ENCODE measurements around the gene ANO6. TPM values are rescaled to one million over a fixed set of nuclear protein-coding genes. Genes with fewer than 3 reads are reported as not detected.

The ANO6 gene
- total RNA-seq, 1 experiment from 2014 or later = 59.3 TPM

GRCh38 chr12:45329238-45329637 is 113.3 kb downstream of the ANO6 start:
- peaks cover 12% of the 10 kb centered on the region for H3K4me1 ChIP-seq (ENCODE audit: insufficient read depth, low read length, poor library complexity, severe bottlenecking)
- no peaks in the 10 kb centered on the region for H3K9me3 ChIP-seq (ENCODE audit: low read depth, low read length, poor library complexity, severe bottlenecking)
- BruUV-seq (replicated peaks) = no TSS peak
- intact Hi-C loops (cut with micrococcal nuclease; ENCODE audit: unreplicated experiment) = no loop called here
- H3K27ac ChIP-seq (ENCODE audit: low read depth, low read length, poor library complexity, severe bottlenecking) = no peak overlapping the region
- ChIA-PET POLR2A (ENCODE audit: low non-redundant PET) (no interaction called here), CTCF (no interaction called here)
- H3K36me3 ChIP-seq (ENCODE audit: insufficient read depth, low read length, poor library complexity, severe bottlenecking) = no peaks in the 10 kb centered on the region
- H3K27me3 ChIP-seq (replicated peaks; ENCODE audit: insufficient read depth, low read depth, low read length, poor library complexity) = no peaks in the 10 kb centered on the region
- H3K4me3 ChIP-seq (ENCODE audit: low read depth, low read length, poor library complexity, severe bottlenecking) = no peak overlapping the region
- no peak for DNase-seq (ENCODE audit: low spot score)
- TF ChIP-seq EZH2 (IDR thresholded peaks at IDR 0.05; ENCODE audit: borderline replicate concordance, low read depth, low read length, poor library complexity, severe bottlenecking) = no peak
- TF ChIP-seq, protein P1, sequence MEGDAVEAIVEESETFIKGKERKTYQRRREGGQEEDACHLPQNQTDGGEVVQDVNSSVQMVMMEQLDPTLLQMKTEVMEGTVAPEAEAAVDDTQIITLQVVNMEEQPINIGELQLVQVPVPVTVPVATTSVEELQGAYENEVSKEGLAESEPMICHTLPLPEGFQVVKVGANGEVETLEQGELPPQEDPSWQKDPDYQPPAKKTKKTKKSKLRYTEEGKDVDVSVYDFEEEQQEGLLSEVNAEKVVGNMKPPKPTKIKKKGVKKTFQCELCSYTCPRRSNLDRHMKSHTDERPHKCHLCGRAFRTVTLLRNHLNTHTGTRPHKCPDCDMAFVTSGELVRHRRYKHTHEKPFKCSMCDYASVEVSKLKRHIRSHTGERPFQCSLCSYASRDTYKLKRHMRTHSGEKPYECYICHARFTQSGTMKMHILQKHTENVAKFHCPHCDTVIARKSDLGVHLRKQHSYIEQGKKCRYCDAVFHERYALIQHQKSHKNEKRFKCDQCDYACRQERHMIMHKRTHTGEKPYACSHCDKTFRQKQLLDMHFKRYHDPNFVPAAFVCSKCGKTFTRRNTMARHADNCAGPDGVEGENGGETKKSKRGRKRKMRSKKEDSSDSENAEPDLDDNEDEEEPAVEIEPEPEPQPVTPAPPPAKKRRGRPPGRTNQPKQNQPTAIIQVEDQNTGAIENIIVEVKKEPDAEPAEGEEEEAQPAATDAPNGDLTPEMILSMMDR (conservative IDR thresholded peaks at IDR 0.05; ENCODE audit: low read depth, low read length) = no peak

- ChIA-PET CTCF (no interaction called here), POLR2A (ENCODE audit: low non-redundant PET) (no interaction called here)
- H3K36me3 ChIP-seq (ENCODE audit: insufficient read depth, low read length, poor library complexity, severe bottlenecking) = no peaks in the 10 kb centered on the region
- no peaks in the 10 kb centered on the region for H3K27me3 ChIP-seq (replicated peaks; ENCODE audit: insufficient read depth, low read depth, low read length, poor library complexity)
- no peak overlapping the region for H3K27ac ChIP-seq (ENCODE audit: low read depth, low read length, poor library complexity, severe bottlenecking)
- TF ChIP-seq EZH2 (IDR thresholded peaks at IDR 0.05; ENCODE audit: borderline replicate concordance, low read depth, low read length, poor library complexity, severe bottlenecking) = no peak
- TF ChIP-seq, protein P1 (conservative IDR thresholded peaks at IDR 0.05; ENCODE audit: low read depth, low read length) = no peak
- peaks cover 12% of the 10 kb centered on the region for H3K4me1 ChIP-seq (ENCODE audit: insufficient read depth, low read length, poor library complexity, severe bottlenecking)
- intact Hi-C loops (cut with micrococcal nuclease; ENCODE audit: unreplicated experiment) = no loop called here
- no peak overlapping the region for H3K4me3 ChIP-seq (ENCODE audit: low read depth, low read length, poor library complexity, severe bottlenecking)
- DNase-seq (ENCODE audit: low spot score) = no peak
- no TSS peak for BruUV-seq (replicated peaks)
- no peaks in the 10 kb centered on the region for H3K9me3 ChIP-seq (ENCODE audit: low read depth, low read length, poor library complexity, severe bottlenecking)
These were observed 113.8 kb downstream of the ANO6 start for GRCh38 chr12:45329702-45330101.

- intact Hi-C loops (cut with micrococcal nuclease; ENCODE audit: unreplicated experiment) = no loop called here
- DNase-seq (ENCODE audit: low spot score) = no peak
- Histone ChIP-seq H3K4me1 (ENCODE audit: insufficient read depth, low read length, poor library complexity, severe bottlenecking) (peaks cover 12% of the 10 kb centered on the region), H3K36me3 (ENCODE audit: insufficient read depth, low read length, poor library complexity, severe bottlenecking) (no peaks in the 10 kb centered on the region), H3K4me3 (ENCODE audit: low read depth, low read length, poor library complexity, severe bottlenecking) (no peak overlapping the region), H3K27me3 (replicated peaks; ENCODE audit: insufficient read depth, low read depth, low read length, poor library complexity) (no peaks in the 10 kb centered on the region), H3K27ac (ENCODE audit: low read depth, low read length, poor library complexity, severe bottlenecking) (no peak overlapping the region), H3K9me3 (ENCODE audit: low read depth, low read length, poor library complexity, severe bottlenecking) (no peaks in the 10 kb centered on the region)
- POLR2A ChIA-PET (ENCODE audit: low non-redundant PET) = no interaction called here
- TF ChIP-seq EZH2 (IDR thresholded peaks at IDR 0.05; ENCODE audit: borderline replicate concordance, low read depth, low read length, poor library complexity, severe bottlenecking) = no peak
- TF ChIP-seq, protein P1 (conservative IDR thresholded peaks at IDR 0.05; ENCODE audit: low read depth, low read length) = no peak
- CTCF ChIA-PET = no interaction called here
- no TSS peak for BruUV-seq (replicated peaks)
These were observed 115.7 kb downstream of the ANO6 start for GRCh38 chr12:45331552-45331951.
